A549 (cell line): Measurements from ENCODE around the gene TMEM131. TPM values are rescaled to one million over a fixed set of nuclear protein-coding genes. Genes with fewer than 3 reads are reported as not detected.
"Not testable (repeated sequence)": the region's sequence is repeated elsewhere in the genome, so short reads cannot be mapped to it uniquely, and the experiment has no call there.

Experiments used
- ATAC-seq, 2 experiments: fragments of 200-7000 bp in 1 of 2; fragments of >200 bp in 1 of 2; cut with Nextera tagmentation in 1 of 2; cut with Tn5 transposase in 1 of 2; 3 replicates each; pipeline versions ENCODE4 v1.8.0 to v1.9.1; 2018 to 2020; ENCODE audit warnings: mild to moderate bottlenecking in 1 of 2, moderate library complexity in 1 of 2
- CTCF ChIA-PET: fragments of 300-600 bp; sonication (Branson Sonifier 250); formaldehyde crosslinking; extraction: SDS; loops from one replicate; lab custom pipeline; 2021; ENCODE audit warnings: antibody characterized with exemption, inconsistent platforms; lab: Yijun Ruan, JAX
- POLR2A ChIA-PET: fragments of 350-600 bp; formaldehyde crosslinking; extraction: SDS; loops from one replicate; lab custom pipeline; 2021; ENCODE audit warnings: antibody characterized with exemption, inconsistent platforms; lab: Yijun Ruan, JAX
- DNase-seq, 2 experiments: peaks; one replicate each; pipeline versions ENCODE4 v3.0.0 to v3.0.0-alpha.2; 2011 to 2016; ENCODE audit warnings: low read depth in 1 of 2, low spot score in 1 of 2
- FAIRE-seq: peaks from 2 replicates; lab custom pipeline; 2011; peaks lifted over from hg19 to GRCh38; lab: Jason Lieb, UNC
- H3K27ac ChIP-seq, 2 experiments: fragments of >200 bp; sonication (Bioruptor Twin); formaldehyde crosslinking; 3 replicates each; pipeline ENCODE4 v1.5.1; 2016 to 2017
- H3K4me1 ChIP-seq: fragments of >200 bp; sonication (Bioruptor Twin); formaldehyde crosslinking; 3 replicates; pipeline ENCODE4 v1.6.1; 2016
- H3K4me2 ChIP-seq: fragments of >200 bp; sonication (Bioruptor Twin); formaldehyde crosslinking; 3 replicates; pipeline ENCODE4 v1.6.1; 2016
- H3K4me3 ChIP-seq: fragments of >200 bp; sonication (Bioruptor Twin); formaldehyde crosslinking; 3 replicates; pipeline ENCODE4 v1.5.1; 2016
- H3K9me3 ChIP-seq: fragments of >200 bp; sonication (Bioruptor Twin); formaldehyde crosslinking; 3 replicates; pipeline ENCODE4 v1.6.1; 2016
- ATOH8 ChIP-seq: fragments of 250-450 bp; sonication (Bioruptor Pico); IDR thresholded peaks from 2 replicates; pipeline ENCODE4 v1.5.0; 2020; ENCODE audit warnings: low read depth, mild to moderate bottlenecking, moderate library complexity
- BCL3 ChIP-seq: fragments of >200 bp; sonication (Bioruptor Twin); formaldehyde crosslinking; IDR thresholded peaks from 3 replicates; pipeline ENCODE4 v1.6.1; 2016
- BHLHE40 ChIP-seq: IDR thresholded peaks from 2 replicates; pipeline ENCODE4 v1.6.1; 2012; ENCODE audit warnings: low read depth, low read length, inconsistent platforms
- CEBPB ChIP-seq, 2 experiments: fragments of >200 bp in 1 of 2; sonication (Bioruptor Twin) in 1 of 2; formaldehyde crosslinking in 1 of 2; IDR thresholded peaks; 2 replicates each; pipeline ENCODE4 v1.6.1; 2012 to 2016
- CHD2 ChIP-seq: fragments of 150-350 bp; IDR thresholded peaks from 2 replicates; pipeline ENCODE4 v1.6.1; 2014; ENCODE audit warnings: low read length; ENCODE audit not compliant: partially characterized antibody
- CTCF ChIP-seq: fragments of >200 bp; sonication (Bioruptor Twin); formaldehyde crosslinking; IDR thresholded peaks from 3 replicates; pipeline ENCODE4 v1.5.1; 2016
- E2F6 ChIP-seq: IDR thresholded peaks from 2 replicates; pipeline ENCODE4 v1.6.1; 2012; ENCODE audit warnings: low read depth, borderline replicate concordance
- FOSB ChIP-seq: fragments of 250-450 bp; sonication (Bioruptor Pico); IDR thresholded peaks from 2 replicates; pipeline ENCODE4 v1.5.0; 2020; ENCODE audit warnings: mild to moderate bottlenecking, moderate library complexity
- FOSL2 ChIP-seq, 2 experiments: fragments of 450-650 bp in 1 of 2; fragments of >200 bp in 1 of 2; sonication (Bioruptor Twin) in 1 of 2; formaldehyde crosslinking; IDR thresholded peaks; 2 replicates each; pipeline versions ENCODE4 v1.5.0 to v1.6.1; 2016 to 2020; ENCODE audit warnings: mild to moderate bottlenecking in 1 of 2, moderate library complexity in 1 of 2
- FOXS1 ChIP-seq: fragments of 250-450 bp; sonication (Bioruptor Pico); IDR thresholded peaks from 2 replicates; pipeline ENCODE4 v1.5.0; 2020; ENCODE audit warnings: mild to moderate bottlenecking, moderate library complexity
- HDAC2 ChIP-seq: fragments of 200-600 bp; sonication (generic); IDR thresholded peaks from 2 replicates; pipeline ENCODE4 v1.6.1; 2016
- JUN ChIP-seq, 2 experiments: fragments of >200 bp; sonication (Bioruptor Twin); formaldehyde crosslinking; IDR thresholded peaks; 2 replicates in 1 of 2; 3 replicates in 1 of 2; pipeline ENCODE4 v1.6.1; 2016 to 2017
- JUNB ChIP-seq: fragments of >200 bp; sonication (Bioruptor Twin); formaldehyde crosslinking; IDR thresholded peaks from 2 replicates; pipeline ENCODE4 v1.6.1; 2016
- MYC ChIP-seq: IDR thresholded peaks from 2 replicates; pipeline ENCODE4 v1.6.1; 2012; ENCODE audit warnings: mild to moderate bottlenecking, inconsistent platforms, low read length, improper control_type of control experiment, borderline replicate concordance
- POLR2A ChIP-seq: IDR thresholded peaks from 2 replicates; pipeline ENCODE4 v1.6.1; 2012; ENCODE audit warnings: mild to moderate bottlenecking, low read length
- REST ChIP-seq: fragments of 200-600 bp; sonication (generic); IDR thresholded peaks from 2 replicates; pipeline ENCODE4 v1.6.1; 2016; ENCODE audit warnings: antibody characterized with exemption, mild to moderate bottlenecking, moderate library complexity
- RFX5 ChIP-seq: fragments of 450-650 bp; IDR thresholded peaks from 2 replicates; pipeline ENCODE4 v1.7.1; 2014; ENCODE audit warnings: antibody characterized with exemption, mild to moderate bottlenecking, moderate library complexity
- SREBF2 ChIP-seq: fragments of 450-650 bp; IDR thresholded peaks from 2 replicates; pipeline ENCODE4 v1.6.1; 2014; ENCODE audit warnings: mild to moderate bottlenecking, moderate library complexity
- TP53 ChIP-seq: fragments of 250-450 bp; sonication (Bioruptor Pico); IDR thresholded peaks from 2 replicates; pipeline ENCODE4 v1.5.0; 2021; ENCODE audit warnings: mild to moderate bottlenecking, moderate library complexity
- USF2 ChIP-seq: fragments of 450-650 bp; IDR thresholded peaks from 2 replicates; pipeline ENCODE4 v1.6.1; 2014; ENCODE audit warnings: antibody characterized with exemption
- ZC3H11A ChIP-seq: fragments of 450-650 bp; IDR thresholded peaks from 2 replicates; pipeline ENCODE4 v1.6.1; 2014; ENCODE audit warnings: antibody characterized with exemption, mild to moderate bottlenecking
- ZSCAN20 ChIP-seq: fragments of 250-450 bp; sonication (Bioruptor Pico); IDR thresholded peaks from 2 replicates; pipeline ENCODE4 v1.8.0; 2022; ENCODE audit warnings: mild to moderate bottlenecking, moderate library complexity
- WGBS: methylation state at CpG from one replicate; pipeline ENCODE4 v1.1.6; 2017; ENCODE audit errors: missing lambda C conversion rate; 5-methylcytosine and 5-hydroxymethylcytosine counted together
- polyA plus RNA-seq, 4 experiments: library from polyadenylated mRNA; depleted of rRNA in 3 of 4; stranded (reverse); fragments of >200 nt; fragmentation: RNase III in 1 of 4; extraction: RNeasy Plus Mini Kit Qiagen cat#74134 plus additional on column Dnase treatment in 1 of 4; gene quantifications; 2 replicates in 3 of 4; 3 replicates in 1 of 4; pipeline ENCODE4 v1.2.3, GENCODE V29; 2011 to 2017

The TMEM131 gene
- polyA plus RNA-seq, 2 of the 4 experiments (the other 2 are of a cell fraction): 14.5 to 21.8 TPM

GRCh38 chr2:97957432-97958183, 38.1 kb downstream of the TMEM131 start:
- WGBS: 92% methylated on average over 5 of the region's 5 CpGs
- ChIA-PET CTCF (no interaction called here), POLR2A (no interaction called here)
- Histone ChIP-seq H3K4me1 (no peaks in the 10 kb centered on the region), H3K9me3 (no peaks in the 10 kb centered on the region), H3K4me3 (no peak overlapping the region), H3K27ac (no peak overlapping the region), H3K4me2 (no peak overlapping the region)
- FAIRE-seq: no peak
- DNase-seq: no peak
- ATAC-seq: no peak
- TF ChIP-seq ZSCAN20 (CRISPR knock-in tag) (no peak), MYC (no peak), JUNB (no peak), CEBPB (IDR thresholded peaks at IDR 0.05) (no peak), CHD2 (no peak), CTCF (no peak), TP53 (CRISPR knock-in tag) (no peak), USF2 (no peak), FOSB (CRISPR knock-in tag) (no peak), HDAC2 (no peak), E2F6 (no peak), SREBF2 (no peak), ZC3H11A (no peak)

- FAIRE-seq, H3K27ac ChIP-seq, POLR2A ChIA-PET, H3K4me2 ChIP-seq, ATAC-seq, CTCF ChIA-PET, DNase-seq, H3K4me1 ChIP-seq, H3K4me3 ChIP-seq, H3K9me3 ChIP-seq: not testable (repeated sequence)
- 89% methylated on average over 13 of the region's 13 CpGs for WGBS
These were observed 39.0 kb downstream of the TMEM131 start for GRCh38 chr2:97956753-97957152.

GRCh38 chr2:97953853-97954252, 41.9 kb downstream of the TMEM131 start:
- POLR2A ChIA-PET: no interaction called here
- no peak for TF ChIP-seq REST
- no peak for TF ChIP-seq RFX5
- no peak for TF ChIP-seq POLR2A
- no peak for TF ChIP-seq ATOH8 (CRISPR knock-in tag)
- TF ChIP-seq MYC: no peak
- TF ChIP-seq BHLHE40: no peak
- no peak for TF ChIP-seq SREBF2
- no peak for TF ChIP-seq USF2
- TF ChIP-seq BCL3: no peak
- no peak for TF ChIP-seq JUN (IDR thresholded peaks at IDR 0.05)
- TF ChIP-seq FOSL2 (IDR thresholded peaks at IDR 0.05): no peak
- no peak for TF ChIP-seq FOSL2 (CRISPR knock-in tag; IDR thresholded peaks at IDR 0.05)
- no peak for TF ChIP-seq FOXS1 (CRISPR knock-in tag)
- TF ChIP-seq, all 56 proteins: peak for 0
- no peak for ATAC-seq
- H3K4me1 ChIP-seq: peaks cover 13% of the 10 kb centered on the region
- CTCF ChIA-PET: no interaction called here
- H3K9me3 ChIP-seq: no peaks in the 10 kb centered on the region
- H3K4me3 ChIP-seq: no peak overlapping the region
- DNase-seq: no peak
- H3K27ac ChIP-seq: no peak overlapping the region
- WGBS: 96% methylated on average over 4 of the region's 4 CpGs
- H3K4me2 ChIP-seq: no peak overlapping the region
- FAIRE-seq: no peak
